Measurements from ENCODE around the gene TRAM2. TPM values are rescaled to one million over a fixed set of nuclear protein-coding genes. Genes with fewer than 3 reads are reported as not detected.

Gene TRAM2
- total RNA-seq, 1 experiment from 2014 or later: 9.9 TPM

- BruUV-seq (replicated peaks): no TSS peak
- CTCF ChIA-PET: interaction anchor here (0.6 to 0.7 kb wide), 2 partner anchors 24 to 32 kb away, joined by 3 to 6 read pairs; no protein-coding TSS in a partner anchor
- POLR2A ChIA-PET: no interaction called here
Observed at GRCh38 chr6:52540286-52540902, 36.5 kb downstream of the TRAM2 start.

GRCh38 chr6:52539607-52540006 is 37.3 kb downstream of the TRAM2 start:
- Mint-ChIP-seq H3K4me1 (ENCODE audit: insufficient read depth, unreplicated experiment) (peaks cover 64% of the 10 kb centered on the region), H3K27ac (ENCODE audit: low read depth, unreplicated experiment) (no peak overlapping the region), H3K27me3 (ENCODE audit: insufficient read depth, unreplicated experiment) (no peaks in the 10 kb centered on the region), H3K9me3 (ENCODE audit: unreplicated experiment) (no peaks in the 10 kb centered on the region), H3K36me3 (ENCODE audit: insufficient read depth, unreplicated experiment) (peaks cover 12% of the 10 kb centered on the region), H3K4me3 (ENCODE audit: unreplicated experiment) (no peak overlapping the region)
- no TSS peak for BruUV-seq (replicated peaks)
- TF ChIP-seq CTCF (IDR thresholded peaks at IDR 0.05; ENCODE audit: unreplicated experiment): no peak
- intact Hi-C loops (cut with micrococcal nuclease): no loop called here
- CTCF ChIA-PET: interaction anchor here (0.6 kb wide), 1 partner anchor 31 kb away, joined by 3 read pairs; no protein-coding TSS in a partner anchor
- POLR2A ChIA-PET: interaction anchor here (0.6 kb wide), 1 partner anchor 31 kb away, joined by 3 read pairs; no protein-coding TSS in a partner anchor
- DNase-seq (ENCODE audit: unreplicated experiment): no peak

More at GRCh38 chr6:52540286-52540902, 36.5 kb downstream of the TRAM2 start:
- H3K27me3 Mint-ChIP-seq (ENCODE audit: insufficient read depth, unreplicated experiment): no peaks in the 10 kb centered on the region
- DNase-seq (ENCODE audit: unreplicated experiment): no peak
- H3K4me1 Mint-ChIP-seq (ENCODE audit: insufficient read depth, unreplicated experiment): peaks cover 64% of the 10 kb centered on the region
- H3K9me3 Mint-ChIP-seq (ENCODE audit: unreplicated experiment): no peaks in the 10 kb centered on the region
- H3K27ac Mint-ChIP-seq (ENCODE audit: low read depth, unreplicated experiment): no peak overlapping the region
- intact Hi-C loops (cut with micrococcal nuclease): no loop called here
- peaks cover 11% of the 10 kb centered on the region for H3K36me3 Mint-ChIP-seq (ENCODE audit: insufficient read depth, unreplicated experiment)
- no peak overlapping the region for H3K4me3 Mint-ChIP-seq (ENCODE audit: unreplicated experiment)
- no peak for TF ChIP-seq CTCF (IDR thresholded peaks at IDR 0.05; ENCODE audit: unreplicated experiment)

- ChIA-PET POLR2A (interaction anchor here (0.6 to 0.8 kb wide), 3 partner anchors 32 to 115 kb away, joined by 3 read pairs; no protein-coding TSS in a partner anchor), CTCF (no interaction called here)
- Mint-ChIP-seq H3K9me3 (ENCODE audit: unreplicated experiment) (no peaks in the 10 kb centered on the region), H3K27me3 (ENCODE audit: insufficient read depth, unreplicated experiment) (no peaks in the 10 kb centered on the region), H3K36me3 (ENCODE audit: insufficient read depth, unreplicated experiment) (peaks cover 12% of the 10 kb centered on the region), H3K27ac (ENCODE audit: low read depth, unreplicated experiment) (peak overlapping the region; percentile 26), H3K4me1 (ENCODE audit: insufficient read depth, unreplicated experiment) (peaks cover 57% of the 10 kb centered on the region), H3K4me3 (ENCODE audit: unreplicated experiment) (peak overlapping the region; percentile 35)
- no TSS peak for BruUV-seq (replicated peaks)
- DNase-seq (ENCODE audit: unreplicated experiment): no peak
- TF ChIP-seq CTCF (IDR thresholded peaks at IDR 0.05; ENCODE audit: unreplicated experiment): no peak
- intact Hi-C loops (cut with micrococcal nuclease): no loop called here
Observed at GRCh38 chr6:52538901-52539354, 37.9 kb downstream of the TRAM2 start.

GRCh38 chr6:52538252-52538900 is 38.5 kb downstream of the TRAM2 start:
- POLR2A ChIA-PET: interaction anchor here (0.7 to 1.0 kb wide), 4 partner anchors 31 to 114 kb away, joined by 3 read pairs; no protein-coding TSS in a partner anchor
- peak overlapping the region; percentile 35 for H3K4me3 Mint-ChIP-seq (ENCODE audit: unreplicated experiment)
- H3K9me3 Mint-ChIP-seq (ENCODE audit: unreplicated experiment): no peaks in the 10 kb centered on the region
- peak; percentile 44 for DNase-seq (ENCODE audit: unreplicated experiment)
- peak overlapping the region; percentile 26 for H3K27ac Mint-ChIP-seq (ENCODE audit: low read depth, unreplicated experiment)
- intact Hi-C loops (cut with micrococcal nuclease): no loop called here
- H3K36me3 Mint-ChIP-seq (ENCODE audit: insufficient read depth, unreplicated experiment): peaks cover 12% of the 10 kb centered on the region
- CTCF ChIA-PET: interaction anchor here (1.6 kb wide), 1 partner anchor 11 kb away, joined by 5 read pairs; no protein-coding TSS in a partner anchor
- no peak for TF ChIP-seq CTCF (IDR thresholded peaks at IDR 0.05; ENCODE audit: unreplicated experiment)
- H3K4me1 Mint-ChIP-seq (ENCODE audit: insufficient read depth, unreplicated experiment): peaks cover 51% of the 10 kb centered on the region
- no TSS peak for BruUV-seq (replicated peaks)
- no peaks in the 10 kb centered on the region for H3K27me3 Mint-ChIP-seq (ENCODE audit: insufficient read depth, unreplicated experiment)
